ENCODE data around the gene GPR84. TPM values are rescaled to one million over a fixed set of nuclear protein-coding genes. Genes with fewer than 3 reads are reported as not detected.

Gene GPR84
- total RNA-seq, 1 donor: not detected

DNA sequence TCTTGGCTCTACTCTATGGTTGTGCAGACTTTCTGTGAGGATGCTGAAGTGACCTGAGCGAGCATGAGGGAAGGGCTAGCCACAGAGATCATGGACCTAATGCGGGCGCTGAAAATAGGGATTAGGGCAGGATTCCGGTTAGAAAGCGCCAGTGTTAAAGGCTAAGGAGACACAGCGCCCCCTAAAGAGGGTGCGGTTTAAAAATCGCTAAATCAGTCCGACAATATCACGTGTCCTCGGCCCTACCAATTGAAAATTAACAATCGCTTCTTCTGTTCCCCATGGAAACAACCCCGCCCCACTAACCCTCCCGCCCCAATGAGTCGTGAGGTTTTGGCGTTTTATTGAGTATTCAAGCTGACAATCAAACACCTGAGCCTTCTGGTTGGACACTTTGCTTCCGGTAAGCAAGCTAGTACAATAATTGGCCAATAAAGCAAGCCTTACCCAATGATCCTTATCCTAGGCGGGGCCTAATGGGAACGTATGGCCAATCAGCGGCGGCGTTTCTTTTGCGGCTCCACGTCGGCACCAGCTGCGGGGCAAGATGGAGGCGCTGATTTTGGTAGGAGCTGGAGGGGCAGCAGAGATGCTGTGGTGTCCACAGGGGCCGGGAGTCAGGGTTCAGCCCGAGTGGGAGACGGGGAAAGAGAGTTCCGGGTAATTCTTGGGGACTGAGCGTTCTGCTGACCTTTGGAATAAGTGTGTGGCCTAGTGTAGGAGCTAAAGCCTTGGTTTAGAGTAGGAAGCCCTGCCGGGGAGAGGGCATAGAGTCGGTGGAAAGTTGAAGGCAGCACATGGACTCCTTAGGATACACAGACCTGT, 39.5 kb downstream of the GPR84 start, which contains the start of gene COPZ1:
Gene COPZ1 (plus strand): TSS at position 515 of the 825 bp plus-strand sequence. CDS start 33 bp downstream, at position 548.
- peak within 1 kb of the TSS; percentile 98 for H3K4me3 ChIP-seq (ENCODE audit: low read depth, low read length)
- peak; percentile 100 for DNase-seq (ENCODE audit: low read depth)
- TF ChIP-seq, protein P1, sequence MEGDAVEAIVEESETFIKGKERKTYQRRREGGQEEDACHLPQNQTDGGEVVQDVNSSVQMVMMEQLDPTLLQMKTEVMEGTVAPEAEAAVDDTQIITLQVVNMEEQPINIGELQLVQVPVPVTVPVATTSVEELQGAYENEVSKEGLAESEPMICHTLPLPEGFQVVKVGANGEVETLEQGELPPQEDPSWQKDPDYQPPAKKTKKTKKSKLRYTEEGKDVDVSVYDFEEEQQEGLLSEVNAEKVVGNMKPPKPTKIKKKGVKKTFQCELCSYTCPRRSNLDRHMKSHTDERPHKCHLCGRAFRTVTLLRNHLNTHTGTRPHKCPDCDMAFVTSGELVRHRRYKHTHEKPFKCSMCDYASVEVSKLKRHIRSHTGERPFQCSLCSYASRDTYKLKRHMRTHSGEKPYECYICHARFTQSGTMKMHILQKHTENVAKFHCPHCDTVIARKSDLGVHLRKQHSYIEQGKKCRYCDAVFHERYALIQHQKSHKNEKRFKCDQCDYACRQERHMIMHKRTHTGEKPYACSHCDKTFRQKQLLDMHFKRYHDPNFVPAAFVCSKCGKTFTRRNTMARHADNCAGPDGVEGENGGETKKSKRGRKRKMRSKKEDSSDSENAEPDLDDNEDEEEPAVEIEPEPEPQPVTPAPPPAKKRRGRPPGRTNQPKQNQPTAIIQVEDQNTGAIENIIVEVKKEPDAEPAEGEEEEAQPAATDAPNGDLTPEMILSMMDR (IDR thresholded peaks at IDR 0.05; ENCODE audit: insufficient read depth, low read depth, low read length): peak; percentile 70

DNA sequence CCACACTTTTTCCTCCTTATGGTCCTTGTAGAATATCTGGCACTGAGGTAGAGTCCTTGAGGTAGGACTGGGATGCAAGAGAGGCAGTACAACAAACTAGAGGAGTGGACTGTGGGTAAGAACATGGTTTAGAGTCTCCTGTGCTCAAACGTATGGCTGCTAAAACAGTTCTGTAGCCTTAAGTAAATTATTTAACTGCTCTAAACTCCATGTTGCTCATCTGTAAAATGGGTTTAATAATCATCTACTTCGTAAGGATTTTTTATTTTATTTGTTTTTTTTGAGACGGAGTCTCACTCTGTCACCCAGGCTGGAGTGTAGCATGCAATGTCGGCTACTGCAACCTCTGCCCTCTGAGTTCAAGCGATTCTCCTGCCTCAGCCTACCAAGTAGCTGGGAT, 42.9 kb downstream of the GPR84 start:
- no peak for DNase-seq (ENCODE audit: low read depth)
- TF ChIP-seq, protein P1 (IDR thresholded peaks at IDR 0.05; ENCODE audit: insufficient read depth, low read depth, low read length): no peak
- H3K4me3 ChIP-seq (ENCODE audit: low read depth, low read length): no peak overlapping the region

Small RNA genes within 50 kb of the gene (small RNA-seq; reads per million reads assigned to genes)
- gene MIR148B: 692 reads per million, percentile 99 among the genes with 10 or more reads in this experiment
- not detected for gene RN7SL744P
- gene RNU6-950P: not detected

Other genes starting within 250 kb of the GPR84 start
- gene SMUG1, start 175.5 kb downstream of the GPR84 start, total RNA-seq: 25.4 and 29.4 TPM in 2 replicates
- gene CBX5, start 84.4 kb downstream of the GPR84 start, total RNA-seq: 50.9 and 68.7 TPM in 2 replicates
- 242 and 251 TPM in 2 replicates for gene HNRNPA1, start 83.8 kb downstream of the GPR84 start, total RNA-seq
- under 0.01 and 0.43 TPM in 2 replicates for gene NFE2, start 63.5 kb downstream of the GPR84 start, total RNA-seq
- gene COPZ1, start 39.4 kb downstream of the GPR84 start, total RNA-seq: 95.0 and 139 TPM in 2 replicates
- 1.3 and 2.2 TPM in 2 replicates for gene ZNF385A, start 20.2 kb upstream of the GPR84 start, total RNA-seq
- gene ITGA5, start 54.8 kb upstream of the GPR84 start, total RNA-seq: 431 and 438 TPM in 2 replicates
- 1.7 and 3.5 TPM in 2 replicates for gene GTSF1, start 109.1 kb upstream of the GPR84 start, total RNA-seq
- not detected in 2 replicates for gene NCKAP1L, start 133.3 kb upstream of the GPR84 start, total RNA-seq
- not detected in 2 replicates for gene PDE1B, start 185.1 kb upstream of the GPR84 start, total RNA-seq
- gene PPP1R1A, start 224.2 kb upstream of the GPR84 start, total RNA-seq: not detected in 2 replicates